NB4 (cell line): ENCODE measurements around the gene COLEC11.
"Not testable (repeated sequence)": the region's sequence is repeated elsewhere in the genome, so short reads cannot be mapped to it uniquely, and the experiment has no call there.

Source experiments
- POLR2A ChIP-seq: IDR thresholded peaks from 2 replicates; pipeline ENCODE4 v1.6.1; 2011; ENCODE audit warnings: mild to moderate bottlenecking; ENCODE audit not compliant: insufficient read length; ENCODE audit errors: extremely low read depth
- TF ChIP-seq, protein P1 (sequence below): IDR thresholded peaks from one replicate; pipeline ENCODE4 v1.5.1; 2012; ENCODE audit warnings: low read depth, low read length

DNA sequence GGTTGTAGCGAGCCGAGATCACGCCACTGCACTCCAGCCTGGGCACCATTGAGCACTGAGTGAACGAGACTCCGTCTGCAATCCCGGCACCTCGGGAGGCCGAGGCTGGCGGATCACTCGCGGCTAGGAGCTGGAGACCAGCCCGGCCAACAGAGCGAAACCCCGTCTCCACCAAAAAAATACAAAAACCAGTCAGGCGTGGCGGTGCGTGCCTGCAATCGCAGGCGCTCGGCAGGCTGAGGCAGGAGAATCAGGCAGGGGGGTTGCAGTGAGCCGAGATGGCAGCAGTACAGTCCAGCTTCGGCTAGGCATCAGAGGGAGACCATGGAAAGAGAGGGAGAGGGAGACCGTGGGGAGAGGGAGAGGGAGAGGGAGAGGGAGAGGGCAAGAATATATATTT is 25.3 kb upstream of the COLEC11 start:
- TF ChIP-seq, protein P1, sequence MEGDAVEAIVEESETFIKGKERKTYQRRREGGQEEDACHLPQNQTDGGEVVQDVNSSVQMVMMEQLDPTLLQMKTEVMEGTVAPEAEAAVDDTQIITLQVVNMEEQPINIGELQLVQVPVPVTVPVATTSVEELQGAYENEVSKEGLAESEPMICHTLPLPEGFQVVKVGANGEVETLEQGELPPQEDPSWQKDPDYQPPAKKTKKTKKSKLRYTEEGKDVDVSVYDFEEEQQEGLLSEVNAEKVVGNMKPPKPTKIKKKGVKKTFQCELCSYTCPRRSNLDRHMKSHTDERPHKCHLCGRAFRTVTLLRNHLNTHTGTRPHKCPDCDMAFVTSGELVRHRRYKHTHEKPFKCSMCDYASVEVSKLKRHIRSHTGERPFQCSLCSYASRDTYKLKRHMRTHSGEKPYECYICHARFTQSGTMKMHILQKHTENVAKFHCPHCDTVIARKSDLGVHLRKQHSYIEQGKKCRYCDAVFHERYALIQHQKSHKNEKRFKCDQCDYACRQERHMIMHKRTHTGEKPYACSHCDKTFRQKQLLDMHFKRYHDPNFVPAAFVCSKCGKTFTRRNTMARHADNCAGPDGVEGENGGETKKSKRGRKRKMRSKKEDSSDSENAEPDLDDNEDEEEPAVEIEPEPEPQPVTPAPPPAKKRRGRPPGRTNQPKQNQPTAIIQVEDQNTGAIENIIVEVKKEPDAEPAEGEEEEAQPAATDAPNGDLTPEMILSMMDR: not testable (repeated sequence)
- TF ChIP-seq POLR2A: not testable (repeated sequence)
